Right renal cortex interstitium (tissue), 3 donors: Measurements from ENCODE around the gene XYLT1. TPM values are rescaled to one million over a fixed set of nuclear protein-coding genes. Genes with fewer than 3 reads are reported as not detected.

Experiments
- DNase-seq, 3 donors: peaks; one replicate each; pipeline ENCODE4 v3.0.0-alpha.2; 2013; ENCODE audit warnings: low read depth in 3 of 3, low spot score in 2 of 3
- polyA plus RNA-seq, 3 donors: library from polyadenylated mRNA; unstranded; fragments of 120-200 nt; gene quantifications; one replicate each; pipeline ENCODE4 v1.2.1, GENCODE V29; 2013; ENCODE audit not compliant: insufficient read length in 3 of 3

XYLT1 gene
- polyA plus RNA-seq, 3 donors = 7.4 to 8.5 (median 8.1) TPM

DNA sequence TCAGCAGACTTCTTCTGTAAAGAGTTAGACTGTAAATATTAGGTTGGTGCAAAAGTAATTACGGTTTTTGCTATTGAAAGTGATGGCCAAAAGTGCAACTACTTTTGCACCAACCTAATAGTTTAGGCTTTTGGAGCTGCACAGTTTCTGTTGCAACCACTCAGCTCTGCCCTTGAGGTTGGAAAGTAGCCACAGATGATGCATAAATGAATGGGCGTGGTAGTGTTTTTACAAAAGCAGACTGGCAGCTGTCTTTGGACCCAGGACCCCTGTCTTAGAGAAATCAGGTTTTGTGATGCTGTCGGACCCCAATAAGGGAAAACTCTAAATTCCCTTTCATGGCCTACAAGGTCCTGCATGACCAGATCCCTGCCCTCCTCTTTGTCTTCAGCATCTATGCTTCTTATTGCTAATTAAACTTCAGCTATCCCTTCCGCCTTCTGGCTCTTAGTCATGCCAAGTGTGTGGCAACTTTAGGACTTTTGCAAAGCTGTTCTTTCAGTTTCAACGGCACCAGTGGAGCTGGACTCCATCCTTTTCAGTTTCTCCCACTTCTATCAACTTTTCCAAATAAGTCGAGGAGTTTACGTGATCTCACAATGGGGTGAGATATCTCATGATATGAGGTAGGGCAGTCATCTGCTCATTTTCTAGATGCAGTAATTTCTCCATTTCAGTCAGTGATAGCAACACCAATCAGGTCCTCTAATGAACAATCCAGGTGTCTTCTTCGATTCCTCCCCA lies 232.3 kb downstream of the XYLT1 start:
- no peak for DNase-seq

DNA sequence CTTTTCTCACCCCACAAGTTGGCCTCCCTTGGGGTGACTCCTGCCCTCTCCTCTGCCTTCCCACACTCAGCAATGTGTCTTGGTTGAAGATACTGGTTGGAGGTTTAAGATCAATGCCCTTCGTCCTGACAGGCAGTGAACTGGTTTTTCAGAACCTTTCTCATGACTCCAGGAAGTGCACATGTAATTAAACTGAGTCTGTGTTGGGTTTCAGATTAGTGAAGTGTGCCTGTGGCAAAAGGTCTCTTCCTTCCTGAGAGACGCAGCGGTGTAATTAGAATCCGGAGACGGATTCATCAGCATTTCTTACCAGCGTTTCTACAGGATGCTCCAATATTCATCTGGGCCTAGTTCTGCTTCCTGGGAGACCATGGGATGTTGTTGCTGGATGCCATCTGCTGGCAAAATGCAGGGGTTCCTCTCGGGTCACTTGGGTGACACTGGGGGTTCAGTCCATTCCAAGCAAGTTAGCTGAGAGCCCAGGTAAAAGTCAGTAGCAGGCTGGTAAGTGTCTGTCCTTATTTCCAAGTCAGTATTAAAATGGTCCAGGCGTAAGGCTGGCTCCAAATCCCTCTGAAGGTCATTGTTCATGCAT lies 233.3 kb downstream of the XYLT1 start:
- no peak for DNase-seq

- no peak for DNase-seq
Measured at GRCh38 chr16:17235147-17235815, 235.5 kb downstream of the XYLT1 start.

GRCh38 chr16:17233318-17234002 lies 237.3 kb downstream of the XYLT1 start:
- DNase-seq = no peak

- DNase-seq = no peak
Measured at GRCh38 chr16:17232487-17232886, 238.3 kb downstream of the XYLT1 start.

DNA sequence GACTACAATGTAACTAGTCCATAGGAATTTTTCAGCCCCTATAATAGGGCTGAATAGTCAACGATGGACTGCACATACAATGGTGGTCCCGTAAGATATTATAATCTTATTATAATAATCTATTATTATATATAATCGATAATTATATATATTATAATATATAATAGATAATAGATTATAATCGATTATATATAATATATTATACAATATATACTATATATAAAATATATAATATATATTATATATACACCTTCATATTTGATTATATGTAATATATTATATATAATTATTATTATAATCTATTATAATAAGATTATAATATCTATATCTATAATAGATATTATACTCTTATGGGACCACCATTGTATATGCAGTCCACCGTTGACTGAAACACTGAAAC lies 238.8 kb downstream of the XYLT1 start:
- DNase-seq = no peak

DNA sequence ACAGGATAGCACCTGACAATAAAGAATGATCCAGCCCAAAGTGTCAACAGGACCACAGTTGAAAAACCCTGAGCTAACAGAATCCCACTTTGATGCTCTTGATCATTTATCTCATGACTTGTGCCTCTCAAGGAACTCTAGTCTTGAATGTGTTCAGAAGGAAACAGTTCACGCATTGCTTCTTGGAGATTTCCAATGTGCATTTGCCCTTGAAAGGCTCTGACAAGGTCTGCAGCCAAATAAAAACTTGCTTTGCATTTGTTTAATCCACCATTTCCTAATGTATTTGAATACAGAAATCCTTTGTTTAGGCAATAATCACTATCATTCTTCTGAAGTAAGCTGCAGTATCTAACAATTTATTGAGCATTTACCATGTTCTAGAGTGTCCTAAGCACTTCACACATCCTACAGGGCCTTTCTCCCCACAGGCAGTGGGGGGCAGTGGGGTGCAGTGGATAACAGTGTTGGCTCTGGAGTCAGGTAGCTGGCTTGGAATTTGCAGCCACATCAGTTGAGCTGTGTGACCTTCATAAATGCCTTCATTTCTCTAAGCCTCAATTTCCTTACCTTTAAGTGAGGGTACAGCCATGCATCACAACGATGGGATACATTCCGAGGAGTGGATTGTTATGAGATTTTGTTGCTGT lies 239.7 kb downstream of the XYLT1 start:
- DNase-seq = no peak

DNA sequence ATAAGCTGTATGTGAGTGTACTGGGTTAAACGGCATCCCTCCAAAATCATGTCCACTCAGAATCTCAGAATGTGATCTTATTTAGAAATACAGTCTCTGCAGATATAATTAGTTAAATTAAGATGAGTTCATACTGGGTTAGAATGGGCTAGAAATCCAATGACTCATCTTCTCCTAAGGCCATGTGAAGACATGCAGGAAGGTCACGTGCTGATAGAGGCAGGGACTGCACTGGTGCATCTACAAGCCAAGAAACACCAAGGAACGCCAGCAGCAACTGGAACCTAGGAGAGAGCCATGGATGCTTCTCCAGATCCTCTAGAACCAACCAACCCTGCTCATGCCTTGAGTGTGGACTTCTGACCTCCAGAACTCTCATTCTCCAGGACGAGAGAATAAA lies 241.0 kb downstream of the XYLT1 start:
- DNase-seq = no peak

DNA sequence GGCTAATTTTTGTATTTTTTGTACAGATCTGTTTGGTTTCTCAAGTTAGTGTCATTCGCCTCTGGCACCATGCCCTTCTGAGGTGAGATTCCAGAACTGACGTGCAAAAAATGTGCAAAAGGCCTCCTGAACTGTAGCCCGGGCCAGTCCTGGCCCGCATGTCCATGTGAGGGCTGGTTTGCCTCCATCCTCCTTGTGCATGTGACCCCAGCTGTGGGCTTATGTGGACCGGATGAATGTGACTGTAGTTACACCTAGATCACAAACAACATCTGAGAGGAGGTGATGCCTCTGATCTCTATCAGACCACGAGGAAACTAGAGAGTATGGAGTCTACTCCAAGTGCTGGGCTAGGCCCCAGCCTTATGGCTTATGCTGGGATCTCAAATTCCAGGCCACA lies 241.6 kb downstream of the XYLT1 start:
- no peak for DNase-seq

- no peak for DNase-seq
Measured at GRCh38 chr16:17228708-17229055, 242.1 kb downstream of the XYLT1 start.

GRCh38 chr16:17228048-17228707 lies 242.6 kb downstream of the XYLT1 start:
- no peak for DNase-seq

- DNase-seq = no peak
Measured at GRCh38 chr16:17227278-17227677, 243.5 kb downstream of the XYLT1 start.

DNA sequence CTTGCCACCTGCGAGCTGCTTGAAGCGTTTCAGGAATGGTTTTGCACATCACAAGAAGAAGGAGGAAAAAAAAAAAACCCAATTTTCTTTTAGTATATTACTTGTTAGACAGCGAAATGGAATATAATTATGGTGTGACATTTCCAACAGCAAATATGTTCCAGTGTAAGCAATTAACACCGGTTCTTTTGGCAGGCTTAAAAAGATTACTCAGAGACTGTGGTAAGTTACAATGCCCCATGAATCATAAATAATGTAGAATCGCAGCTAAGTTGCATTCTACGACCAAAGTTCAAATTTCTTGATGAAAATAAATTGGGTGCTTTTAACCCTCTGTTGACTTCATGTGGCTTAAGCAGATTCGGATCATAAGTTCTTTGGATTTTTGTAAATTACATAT lies 245.2 kb downstream of the XYLT1 start:
- no peak for DNase-seq

DNA sequence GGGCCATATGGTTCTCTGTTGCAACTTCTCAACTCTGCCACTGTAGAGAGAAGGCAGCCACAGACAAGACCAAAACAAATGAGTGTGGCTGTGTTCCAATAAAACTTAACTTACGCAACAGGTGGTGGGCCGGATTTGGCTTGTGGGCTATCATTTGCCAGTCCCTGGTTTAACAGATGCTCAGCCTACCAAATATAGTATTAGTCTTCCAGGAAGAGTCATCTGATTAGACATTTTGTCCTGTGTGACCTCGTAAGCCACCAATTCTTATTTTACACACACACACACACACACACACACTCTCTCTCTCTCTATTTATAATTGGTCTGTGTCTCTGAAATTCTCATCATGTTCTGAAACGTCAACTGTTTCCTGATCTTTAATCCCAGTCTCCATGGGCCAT lies 245.9 kb downstream of the XYLT1 start:
- DNase-seq = no peak

DNA sequence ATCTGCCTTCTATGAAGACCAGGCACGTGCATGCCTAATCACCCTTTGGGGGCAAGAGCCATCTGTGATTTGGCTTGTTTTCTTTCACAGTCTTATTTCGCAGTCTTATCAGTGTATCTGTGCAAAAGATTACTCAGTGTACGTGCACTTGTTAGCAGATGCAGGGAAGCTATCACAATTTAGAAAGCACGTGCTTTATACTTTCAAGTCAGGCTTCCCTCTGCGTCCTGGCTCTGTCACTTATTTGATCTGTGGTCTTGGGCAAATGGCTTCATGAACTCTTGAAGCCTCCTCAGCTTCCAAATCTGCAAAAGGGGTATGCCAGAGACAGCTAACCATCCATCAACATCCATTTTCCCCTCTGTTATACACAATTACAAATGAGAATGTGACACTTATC lies 246.4 kb downstream of the XYLT1 start:
- DNase-seq = no peak

- DNase-seq = no peak
Measured at GRCh38 chr16:17223576-17223975, 247.2 kb downstream of the XYLT1 start.

DNA sequence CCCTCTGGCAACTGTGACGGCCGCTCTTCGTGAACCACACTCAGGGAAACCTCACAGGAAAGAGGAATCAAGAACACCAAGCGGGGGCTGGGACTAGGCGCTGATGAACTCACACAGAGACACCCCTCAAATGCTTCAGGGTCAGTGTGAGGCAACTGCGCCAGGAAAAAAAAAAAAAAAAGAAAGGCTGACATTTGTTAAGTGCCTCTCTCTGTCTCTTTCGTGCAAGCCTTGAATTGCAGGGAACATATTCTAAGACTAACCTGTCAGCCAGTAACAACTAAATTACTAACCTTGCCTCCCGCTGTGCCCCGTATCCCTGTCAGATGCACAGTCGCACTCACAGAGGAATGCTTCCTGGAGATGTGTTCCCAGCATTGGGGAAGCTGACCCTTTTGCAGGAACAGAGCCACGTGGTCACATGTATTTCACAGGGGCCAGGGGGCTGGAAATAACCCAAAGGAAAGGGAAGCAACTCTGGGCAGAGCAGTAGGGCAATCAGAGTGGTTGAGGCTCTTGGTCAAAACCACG lies 247.8 kb downstream of the XYLT1 start:
- no peak for DNase-seq

DNA sequence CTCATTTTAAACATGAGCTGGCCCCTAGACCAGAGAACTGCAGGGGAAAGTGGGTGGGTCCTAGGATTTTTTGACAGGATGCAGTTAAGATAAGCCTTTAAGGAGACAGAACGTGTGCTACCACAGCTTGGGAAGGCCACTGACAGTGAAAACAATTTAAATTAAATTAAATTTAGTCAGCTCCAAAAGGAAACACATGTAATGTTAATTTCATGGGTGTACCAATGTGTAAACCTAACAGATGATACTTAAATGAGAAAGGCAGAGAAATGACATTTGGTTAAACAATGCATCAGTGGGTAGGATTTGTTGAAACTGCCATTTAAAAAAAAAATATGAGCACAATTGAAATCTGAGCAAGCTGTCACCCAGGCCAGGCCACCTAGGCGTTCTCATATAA lies 250.8 kb downstream of the XYLT1 start:
- DNase-seq = no peak

- no peak for DNase-seq
Measured at GRCh38 chr16:17215936-17216335, 254.8 kb downstream of the XYLT1 start.

- DNase-seq = no peak
Measured at GRCh38 chr16:17215306-17215705, 255.5 kb downstream of the XYLT1 start.
